GM21619 (cell line): Measurements from ENCODE around the gene LEFTY2.
A peak's percentile ranks its signal among the peaks of the same experiment; 100 is the strongest.
"Not testable (repeated sequence)": the region's sequence is repeated elsewhere in the genome, so short reads cannot be mapped to it uniquely, and the experiment has no call there.

Experiments used
- ATAC-seq: cut with Tn5 transposase; IDR thresholded peaks from one replicate; pipeline ENCODE4 v1.9.1; 2021; ENCODE audit not compliant: unreplicated experiment

Gene LEFTY2

GRCh38 chr1:225931270-225932136, 9.5 kb downstream of the LEFTY2 start:
- ATAC-seq = no peak

- ATAC-seq = no peak
Measured at GRCh38 chr1:225930566-225930965, 10.5 kb downstream of the LEFTY2 start.

GRCh38 chr1:225929462-225929861, 11.6 kb downstream of the LEFTY2 start:
- not testable (repeated sequence) for ATAC-seq

- no peak for ATAC-seq
Measured at GRCh38 chr1:225928186-225929175, 12.5 kb downstream of the LEFTY2 start.

- no peak for ATAC-seq
Measured at GRCh38 chr1:225926551-225927113, 14.4 kb downstream of the LEFTY2 start.

GRCh38 chr1:225923692-225924555, 17.1 kb downstream of the LEFTY2 start, which contains the start of gene PYCR2:
TSS of gene PYCR2 (minus strand) at chr1:225924250. CDS start at chr1:225924110, 140 bp downstream.
- peak; percentile 99 for ATAC-seq

GRCh38 chr1:225923381-225923691, 17.7 kb downstream of the LEFTY2 start:
- ATAC-seq = no peak

- no peak for ATAC-seq
Measured at GRCh38 chr1:225921734-225922709, 19.0 kb downstream of the LEFTY2 start.

- ATAC-seq = no peak
Measured at GRCh38 chr1:225919906-225920305, 21.1 kb downstream of the LEFTY2 start.

GRCh38 chr1:225918280-225918679, 22.7 kb downstream of the LEFTY2 start:
- ATAC-seq = no peak

- no peak for ATAC-seq
Measured at GRCh38 chr1:225917536-225917935, 23.5 kb downstream of the LEFTY2 start.

- no peak for ATAC-seq
Measured at GRCh38 chr1:225917101-225917500, 23.9 kb downstream of the LEFTY2 start.

GRCh38 chr1:225915538-225915991, 25.5 kb downstream of the LEFTY2 start:
- no peak for ATAC-seq

GRCh38 chr1:225914947-225915346, 26.1 kb downstream of the LEFTY2 start:
- no peak for ATAC-seq

- ATAC-seq = no peak
Measured at GRCh38 chr1:225914391-225914790, 26.6 kb downstream of the LEFTY2 start.

GRCh38 chr1:225911191-225912130, 29.6 kb downstream of the LEFTY2 start:
- peak; percentile 71 for ATAC-seq

GRCh38 chr1:225909477-225909876, 31.5 kb downstream of the LEFTY2 start:
- no peak for ATAC-seq

GRCh38 chr1:225908773-225909172, 32.2 kb downstream of the LEFTY2 start:
- no peak for ATAC-seq
